ENCODE data around the gene EXOSC6.
"Not testable (repeated sequence)": the region's sequence is repeated elsewhere in the genome, so short reads cannot be mapped to it uniquely, and the experiment has no call there.

GRCh38 chr16:70222574-70222973, 29.2 kb downstream of the EXOSC6 start:
- TF ChIP-seq CTCF, EZH2phosphoT487, EZH2 (IDR thresholded peaks at IDR 0.05): not testable (repeated sequence)

Data from neural progenitor cell (in vitro differentiated cells).